CD4-positive, alpha-beta T cell treated with Interleukin-10 for 1 hour (primary cell): ENCODE data around the gene KCNE4.

Experiments used
- DNase-seq: peaks from one replicate; pipeline ENCODE4 v3.0.0-alpha.2; 2020

The KCNE4 gene

DNA sequence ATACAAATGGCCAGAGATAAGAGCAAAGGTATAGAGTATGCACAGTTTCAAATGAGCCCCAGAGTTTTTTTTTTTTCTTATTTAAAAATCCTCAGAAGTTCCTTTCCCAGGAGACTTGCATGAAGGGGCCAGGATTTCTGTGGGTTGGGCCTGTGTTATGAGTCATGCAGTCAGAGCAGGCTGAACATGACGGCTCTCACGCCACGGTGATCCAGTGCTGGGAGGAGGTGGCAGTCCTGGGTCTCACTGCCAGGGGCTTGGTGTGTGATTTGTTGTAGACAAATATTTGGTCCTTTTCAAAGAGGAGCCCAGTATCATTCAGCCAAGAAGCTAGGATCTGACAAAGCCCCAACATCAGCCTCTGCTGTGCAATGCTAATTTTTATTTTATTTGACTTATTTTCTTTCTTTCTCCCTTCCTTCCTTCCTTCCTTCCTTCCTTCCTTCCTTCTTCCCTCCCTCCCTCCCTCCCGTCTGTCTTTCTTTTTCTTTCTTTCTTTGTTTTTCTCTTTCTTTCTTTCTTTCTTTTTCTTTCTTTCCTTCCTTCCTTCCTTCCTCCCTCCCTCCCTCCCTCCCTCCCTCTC, 10.4 kb upstream of the KCNE4 start:
- DNase-seq = no peak

DNA sequence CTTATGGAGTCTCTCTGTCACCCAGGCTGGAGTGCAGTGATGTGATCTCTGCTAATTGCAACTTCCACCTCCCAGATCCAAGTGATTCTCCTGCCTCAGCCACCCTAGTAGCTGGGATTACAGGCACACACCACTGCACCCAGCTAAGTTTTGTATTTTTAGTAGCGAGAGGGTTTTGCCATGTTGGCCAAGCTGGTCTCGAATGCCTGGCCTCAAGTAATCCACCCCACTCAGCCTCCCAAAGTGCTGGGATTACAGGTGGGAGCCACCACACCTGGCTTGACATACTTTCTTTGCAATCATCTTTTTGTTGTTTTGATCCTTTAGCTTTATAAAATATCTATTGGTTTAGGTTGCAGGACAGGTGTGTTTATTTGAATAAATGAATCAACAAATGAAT, 9.7 kb upstream of the KCNE4 start:
- DNase-seq = no peak

DNA sequence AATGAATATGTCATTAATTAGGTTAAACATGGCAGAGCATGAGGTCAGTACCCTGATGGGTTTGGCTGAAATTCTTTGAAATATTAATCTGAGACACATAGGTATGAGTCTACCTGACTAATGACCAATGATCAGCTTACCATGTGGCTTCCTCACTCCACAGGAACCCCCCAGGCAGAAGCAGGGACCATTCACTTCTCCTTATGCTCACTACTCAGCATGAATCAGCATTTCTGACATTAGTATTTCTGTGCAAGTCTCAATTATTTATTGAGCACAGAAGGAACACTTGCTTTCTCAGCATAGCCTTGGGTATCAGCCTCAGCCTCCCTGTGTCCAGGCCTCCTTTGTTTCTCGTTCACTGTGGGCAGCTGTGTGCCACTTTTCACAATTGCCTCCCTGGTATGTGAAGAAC, 9.3 kb upstream of the KCNE4 start:
- DNase-seq = no peak

DNA sequence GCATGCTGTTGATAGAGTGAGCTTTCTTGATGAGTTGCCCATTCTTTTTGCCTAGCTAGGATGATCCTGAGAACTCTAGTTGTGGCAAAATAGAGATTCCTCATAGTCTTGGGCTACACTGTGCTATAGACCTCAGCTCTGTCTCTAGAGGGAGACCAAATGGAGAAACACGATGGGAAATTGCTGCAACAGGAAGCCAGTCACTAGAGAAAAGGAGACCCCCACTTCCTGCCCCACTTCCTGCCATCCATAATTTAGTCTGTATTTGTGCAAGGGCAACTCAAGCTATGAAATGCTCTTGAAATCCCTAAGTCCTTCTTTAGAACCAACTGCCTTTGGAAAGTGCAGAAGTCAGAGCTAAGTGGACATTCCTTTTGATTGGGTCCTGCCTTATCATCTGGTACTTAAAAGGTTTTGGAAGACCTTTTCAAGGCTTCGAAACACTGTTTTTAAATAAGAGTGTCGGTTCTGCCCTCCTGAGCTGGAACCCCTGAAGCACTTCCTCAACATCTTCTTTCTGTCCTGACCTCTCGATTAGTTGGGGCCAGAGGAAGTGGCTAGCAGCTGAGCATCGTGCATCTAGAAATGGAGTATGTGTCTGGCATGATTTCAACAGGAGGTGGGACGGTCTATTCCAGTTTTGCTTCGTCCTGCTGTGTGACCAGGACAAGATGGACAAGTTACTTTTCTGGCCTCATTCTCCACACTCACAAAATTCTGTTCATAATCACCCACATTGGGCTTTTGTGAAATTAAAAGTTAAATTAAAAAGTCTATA, 8.6 kb upstream of the KCNE4 start:
- no peak for DNase-seq

DNA sequence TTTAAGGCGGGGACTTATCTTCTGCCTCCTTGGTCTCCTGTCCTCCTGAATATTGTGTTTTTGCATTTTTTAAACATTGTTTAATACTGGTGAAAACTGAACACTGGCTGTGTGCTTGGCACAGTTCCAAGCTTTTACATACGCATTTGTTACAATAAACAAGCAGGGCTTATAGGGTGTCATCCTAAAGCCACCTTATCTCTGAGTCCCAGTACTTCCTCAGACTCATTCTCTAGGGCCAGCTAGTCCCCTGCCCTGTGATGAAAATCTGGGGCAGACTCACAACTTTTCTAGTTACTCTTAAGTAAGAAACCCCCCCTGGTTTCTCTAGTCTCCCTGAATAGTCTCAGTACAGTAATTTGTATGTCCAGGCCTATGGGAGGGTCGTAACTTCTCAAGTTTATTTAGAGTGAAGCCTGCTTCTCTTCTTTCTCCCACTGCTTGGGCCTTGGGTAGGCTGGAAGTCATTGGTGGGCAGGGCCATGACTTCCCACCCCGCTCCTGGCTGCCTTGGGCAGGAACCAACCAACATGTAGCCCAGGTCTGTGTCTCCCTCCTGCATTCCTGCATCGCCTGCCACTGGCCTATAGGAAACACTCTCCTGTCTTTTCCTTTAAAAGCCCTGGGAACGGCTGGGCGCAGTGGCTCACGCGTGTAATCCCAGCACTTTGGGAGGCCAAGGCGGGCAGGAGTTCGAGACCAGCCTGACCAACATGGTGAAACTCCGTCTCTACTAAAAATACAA, 7.7 kb upstream of the KCNE4 start:
- DNase-seq = no peak

DNA sequence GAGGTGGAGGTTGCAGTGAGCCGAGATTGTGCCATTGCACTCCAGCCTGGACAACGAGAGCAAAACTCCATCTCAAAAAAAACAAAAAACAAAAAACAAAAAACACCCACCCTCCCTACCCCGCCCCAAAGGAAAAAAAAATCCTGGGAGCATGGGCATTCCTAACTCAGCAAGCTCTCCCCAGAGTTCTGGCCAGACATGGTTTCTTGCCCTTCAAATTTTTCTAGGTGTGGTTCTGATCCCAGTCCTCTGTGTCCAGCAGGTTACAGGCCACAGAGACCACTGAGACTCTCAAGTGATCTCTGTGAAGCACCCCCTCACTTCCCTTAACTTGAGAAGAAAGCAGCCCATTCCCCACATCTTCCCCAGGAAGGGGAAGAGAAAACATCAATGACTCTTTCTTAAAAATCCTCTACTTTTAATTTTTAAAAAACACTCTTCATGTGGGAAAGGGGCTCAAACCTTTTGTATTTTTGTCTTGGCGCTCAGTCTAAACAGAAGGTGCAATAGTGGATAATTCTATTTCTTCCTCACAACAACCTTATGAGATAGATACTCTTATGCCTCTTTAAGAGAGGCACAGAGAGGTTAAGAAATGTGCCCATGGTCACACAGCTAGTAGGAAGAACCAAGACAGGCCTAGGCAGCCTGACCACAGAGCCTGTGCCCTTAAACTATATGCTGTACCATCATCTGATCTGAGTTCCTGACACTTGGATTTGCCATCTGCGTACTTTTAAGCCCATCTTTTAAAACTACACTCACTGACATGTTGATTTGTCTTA, 6.9 kb upstream of the KCNE4 start:
- DNase-seq = no peak

DNA sequence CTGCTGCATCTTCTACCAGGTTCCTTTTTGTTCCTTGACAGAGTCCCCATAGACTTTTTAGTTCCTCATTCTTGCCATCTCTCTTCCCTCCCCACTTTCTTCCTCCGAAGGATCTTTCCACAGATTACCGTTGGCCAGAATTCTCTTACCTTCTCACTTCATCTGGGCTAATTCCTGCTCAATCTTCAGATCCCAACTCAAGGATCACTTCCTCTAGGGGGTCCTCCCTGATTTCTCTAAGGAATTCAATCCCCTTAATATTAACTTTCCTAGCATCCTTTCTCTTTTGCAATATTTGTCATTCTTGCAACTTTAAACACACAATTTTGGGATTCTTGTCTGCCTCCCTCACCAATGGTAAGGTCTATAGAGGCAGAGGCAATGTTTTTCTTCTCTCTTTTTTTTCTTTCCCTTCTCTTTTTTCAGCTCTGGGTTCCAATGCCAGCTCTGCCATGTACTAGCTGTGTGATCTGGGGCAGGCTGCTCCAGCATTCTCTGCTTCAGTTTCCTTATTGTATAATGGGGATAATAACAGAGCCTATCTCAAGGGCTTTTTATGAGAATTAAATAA, 5.4 kb upstream of the KCNE4 start:
- no peak for DNase-seq

DNA sequence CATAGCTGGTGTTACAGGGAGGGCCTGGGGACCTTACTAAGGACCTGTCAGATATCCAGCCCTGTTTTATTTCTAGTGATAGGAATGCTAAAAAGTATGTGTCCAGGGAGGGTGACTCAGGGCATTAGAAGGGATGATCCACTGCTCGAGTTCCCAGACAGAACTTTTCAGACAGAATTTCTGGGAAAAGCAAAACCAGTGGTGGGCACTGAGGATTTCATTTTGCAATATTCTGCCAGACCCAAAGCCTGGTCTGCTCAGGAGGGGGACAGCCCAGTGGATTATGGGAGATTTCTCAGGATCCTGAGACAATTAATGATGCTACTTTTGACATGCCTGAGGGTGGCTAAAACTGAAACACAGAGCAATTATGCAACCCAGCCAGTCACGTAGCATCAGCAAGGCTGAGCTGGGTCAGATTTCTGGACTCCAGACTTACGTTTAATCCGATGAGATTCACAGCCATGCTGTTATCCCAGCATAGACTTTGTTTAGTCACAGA, 4.7 kb upstream of the KCNE4 start:
- no peak for DNase-seq

DNA sequence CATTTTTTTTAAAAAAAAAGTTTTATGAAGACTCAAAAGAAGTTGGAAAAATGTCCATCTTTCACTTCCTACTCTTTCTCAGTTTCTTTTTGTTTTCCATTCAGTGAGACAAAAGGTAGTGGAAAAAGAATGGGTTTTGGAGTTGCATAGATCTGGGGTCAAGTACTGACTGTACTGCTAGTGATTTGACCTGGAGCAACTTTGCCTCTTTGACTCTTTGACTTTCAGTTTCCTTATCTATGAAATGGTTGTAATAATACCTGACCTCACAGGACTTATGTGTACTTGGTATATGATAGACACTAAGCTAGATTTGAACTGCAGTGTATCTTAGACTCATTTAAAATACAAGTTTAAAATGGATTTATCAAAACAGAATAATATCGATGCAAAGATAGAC, 3.5 kb upstream of the KCNE4 start:
- no peak for DNase-seq

DNA sequence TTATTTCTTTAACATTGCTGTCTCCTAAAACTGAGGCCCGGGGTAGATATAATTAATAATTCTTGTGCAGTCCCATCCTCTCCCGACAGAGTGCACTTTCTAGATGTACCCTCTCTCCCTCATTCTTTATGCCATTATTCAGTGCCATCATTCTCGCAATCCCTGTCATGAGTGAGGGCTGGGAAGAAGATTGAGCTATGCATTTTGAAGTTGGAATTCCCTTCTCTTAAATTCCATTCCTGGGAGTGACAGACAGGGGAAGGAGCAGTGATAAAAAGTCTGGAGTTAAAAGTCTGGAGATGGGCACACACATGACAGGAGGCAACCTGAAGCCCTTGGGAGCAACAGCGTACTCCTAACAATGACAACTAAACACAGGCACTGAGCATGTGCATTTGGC, 2.6 kb upstream of the KCNE4 start:
- no peak for DNase-seq

DNA sequence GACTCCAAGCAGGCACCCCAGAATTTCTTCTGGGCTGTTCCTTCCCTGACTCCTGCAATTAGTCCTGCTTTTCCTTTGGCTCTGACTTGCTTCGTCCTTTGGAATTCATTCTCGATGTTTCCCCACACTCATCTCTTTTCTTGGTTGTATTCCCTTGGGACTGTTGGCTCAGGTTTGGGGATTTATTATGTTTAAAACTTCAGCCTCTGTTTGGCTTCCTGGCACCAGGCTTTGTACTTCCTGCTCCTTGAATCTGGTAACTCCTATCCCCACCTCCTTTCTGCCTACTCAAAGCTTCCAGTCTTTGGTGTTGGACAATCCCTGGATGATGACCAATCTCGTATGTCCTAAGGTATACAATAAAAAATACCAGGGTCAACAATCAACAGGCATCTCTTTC, 1.8 kb upstream of the KCNE4 start:
- no peak for DNase-seq

DNA sequence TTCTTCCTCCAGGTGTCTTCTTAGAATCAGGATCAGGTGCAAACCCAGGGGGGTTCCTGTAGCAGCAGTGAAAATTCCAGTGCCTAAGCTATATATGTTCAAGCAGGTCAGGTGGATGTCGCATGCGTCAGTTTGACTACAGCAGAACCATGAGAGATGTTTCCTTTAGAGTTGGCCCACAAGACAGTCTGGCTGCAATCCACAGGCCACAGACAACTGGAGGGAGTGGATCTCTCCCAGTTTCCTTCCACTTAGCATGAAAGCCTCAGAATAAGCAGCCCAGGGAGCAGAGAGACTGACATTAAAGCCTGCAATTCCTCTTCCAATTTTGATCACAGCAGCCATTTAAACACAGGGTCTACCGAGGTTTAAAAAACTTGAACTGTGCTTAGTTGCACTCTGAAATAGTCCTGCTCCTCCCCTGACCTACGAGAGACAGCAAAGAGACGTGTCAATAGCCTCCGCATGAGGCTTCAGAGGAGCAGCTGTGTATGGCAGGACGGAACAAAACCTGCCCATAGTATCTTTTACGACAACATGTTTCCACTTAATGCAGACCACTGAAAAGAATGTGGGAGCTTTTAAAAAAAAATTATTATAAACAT, 988 bp upstream of the KCNE4 start:
- no peak for DNase-seq

DNA sequence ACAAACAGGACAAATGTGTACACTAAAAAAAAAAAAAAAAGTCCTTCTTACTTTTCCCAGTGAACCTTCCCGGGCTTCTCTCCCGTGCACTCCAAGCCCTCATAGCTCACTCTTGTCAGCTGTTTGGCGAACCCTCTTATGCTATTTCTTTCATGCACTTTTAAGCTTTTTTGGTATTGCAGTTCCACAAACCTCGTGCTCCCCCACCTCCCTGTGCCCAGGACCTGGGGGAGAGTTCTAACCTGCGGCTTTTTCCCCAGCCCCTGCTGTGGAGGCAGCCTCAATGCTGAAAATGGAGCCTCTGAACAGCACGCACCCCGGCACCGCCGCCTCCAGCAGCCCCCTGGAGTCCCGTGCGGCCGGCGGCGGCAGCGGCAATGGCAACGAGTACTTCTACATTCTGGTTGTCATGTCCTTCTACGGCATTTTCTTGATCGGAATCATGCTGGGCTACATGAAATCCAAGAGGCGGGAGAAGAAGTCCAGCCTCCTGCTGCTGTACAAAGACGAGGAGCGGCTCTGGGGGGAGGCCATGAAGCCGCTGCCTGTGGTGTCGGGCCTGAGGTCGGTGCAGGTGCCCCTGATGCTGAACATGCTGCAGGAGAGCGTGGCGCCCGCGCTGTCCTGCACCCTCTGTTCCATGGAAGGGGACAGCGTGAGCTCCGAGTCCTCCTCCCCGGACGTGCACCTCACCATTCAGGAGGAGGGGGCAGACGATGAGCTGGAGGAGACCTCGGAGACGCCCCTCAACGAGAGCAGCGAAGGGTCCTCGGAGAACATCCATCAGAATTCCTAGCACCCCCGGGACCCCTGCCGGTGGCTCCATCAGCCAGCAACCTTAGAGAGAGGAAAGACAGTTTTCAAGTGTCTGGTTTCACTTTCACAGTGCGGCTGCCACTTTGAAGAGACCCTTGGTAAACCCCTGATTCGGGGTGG, 826 bp downstream of the KCNE4 start:
- no peak for DNase-seq

DNA sequence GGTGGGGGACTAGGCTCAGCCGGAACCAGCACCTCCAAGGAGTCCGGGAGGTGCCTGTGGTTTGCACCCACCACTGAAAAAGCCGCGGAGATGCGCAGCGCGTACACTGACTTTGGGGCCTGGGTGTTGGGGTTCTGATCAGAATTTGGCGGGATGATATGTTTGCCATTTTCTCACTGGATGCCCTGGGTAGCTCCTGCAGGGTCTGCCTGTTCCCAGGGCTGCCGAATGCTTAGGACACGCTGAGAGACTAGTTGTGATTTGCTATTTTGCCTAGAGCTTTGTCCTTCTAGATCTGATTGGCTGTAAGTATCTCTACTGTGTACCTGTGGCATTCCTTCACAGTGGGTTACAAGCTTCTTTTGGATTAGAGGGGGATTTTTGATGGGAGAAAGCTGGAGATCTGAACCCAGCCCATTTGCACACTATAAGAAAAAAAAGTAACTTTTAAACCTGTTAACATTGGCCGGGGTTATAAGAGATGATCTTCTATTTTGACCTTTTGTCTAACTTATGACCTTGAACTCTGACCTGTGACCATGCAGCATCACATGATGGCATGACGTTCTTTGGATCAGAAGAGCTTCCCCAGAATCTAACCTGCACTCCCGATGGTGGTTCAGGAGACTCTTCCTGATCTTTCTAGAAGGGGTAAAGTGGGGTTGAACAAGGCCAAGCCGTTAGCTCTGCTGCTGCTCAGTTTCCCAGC, 1.6 kb downstream of the KCNE4 start:
- DNase-seq = no peak

DNA sequence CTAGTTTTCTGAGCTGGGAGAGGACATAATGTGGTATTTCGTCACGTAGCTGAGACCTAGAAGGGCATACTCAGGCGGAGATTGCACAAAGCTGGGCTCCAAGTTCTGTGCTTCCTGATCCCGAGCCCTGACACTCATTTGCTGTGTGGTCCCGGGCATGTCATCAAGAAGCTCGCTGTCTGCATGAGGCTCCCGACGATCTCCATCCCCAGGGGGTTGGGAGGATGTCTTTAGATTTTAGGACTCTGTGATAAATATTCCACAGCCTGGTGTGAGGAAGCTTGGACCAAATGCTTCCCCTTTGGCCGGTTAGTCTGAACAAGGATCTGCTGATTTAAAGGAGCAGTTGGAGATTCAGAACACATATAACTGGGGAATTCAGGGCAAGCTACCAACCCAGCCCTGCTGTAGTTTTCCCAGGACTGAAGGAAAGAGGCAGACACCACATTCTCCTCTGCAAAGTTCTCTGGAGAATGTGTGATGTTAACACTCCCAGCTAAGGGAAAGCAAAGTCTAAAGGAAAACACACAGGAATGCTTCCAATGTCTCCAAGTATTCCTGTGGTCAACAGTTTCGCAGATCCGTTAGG, 2.3 kb downstream of the KCNE4 start:
- no peak for DNase-seq

DNA sequence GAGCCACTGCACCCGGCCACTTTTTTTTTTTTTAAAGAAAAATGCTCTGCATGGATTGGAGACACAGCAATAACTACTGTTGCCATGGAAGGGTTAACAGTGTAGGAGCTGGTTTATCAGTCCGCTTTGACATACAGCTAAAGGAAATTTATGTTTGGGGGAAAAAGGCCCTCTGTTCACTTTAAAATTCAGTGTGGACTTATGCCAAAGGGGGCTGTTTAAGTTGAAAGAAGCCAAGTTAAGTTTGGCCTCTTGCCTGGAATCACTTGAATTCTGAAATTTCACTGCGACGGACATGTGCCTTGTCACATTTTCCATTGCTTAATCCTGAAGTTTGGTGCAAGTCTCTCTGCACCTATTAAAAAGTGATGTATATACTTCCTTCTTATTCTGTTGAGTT, 3.1 kb downstream of the KCNE4 start:
- DNase-seq = no peak

DNA sequence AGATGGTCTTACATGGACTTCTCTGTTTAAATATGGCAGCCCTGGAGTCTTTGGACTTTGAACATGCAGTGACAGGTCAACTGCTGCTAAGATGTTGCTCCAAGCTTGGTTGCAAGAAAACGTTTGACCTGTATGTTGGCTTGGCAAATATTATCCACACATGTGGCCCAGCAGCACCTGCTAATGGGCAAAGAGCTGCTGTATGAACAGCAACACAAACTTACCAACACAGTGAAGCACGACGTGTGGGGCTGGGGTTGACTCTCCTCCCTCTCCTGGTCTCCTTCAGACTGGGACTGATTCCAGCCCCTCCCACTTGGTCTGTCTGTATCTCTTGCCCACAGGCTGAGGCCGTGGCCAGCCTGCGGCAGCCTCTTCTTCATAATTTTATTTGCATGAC, 3.8 kb downstream of the KCNE4 start:
- DNase-seq = no peak

DNA sequence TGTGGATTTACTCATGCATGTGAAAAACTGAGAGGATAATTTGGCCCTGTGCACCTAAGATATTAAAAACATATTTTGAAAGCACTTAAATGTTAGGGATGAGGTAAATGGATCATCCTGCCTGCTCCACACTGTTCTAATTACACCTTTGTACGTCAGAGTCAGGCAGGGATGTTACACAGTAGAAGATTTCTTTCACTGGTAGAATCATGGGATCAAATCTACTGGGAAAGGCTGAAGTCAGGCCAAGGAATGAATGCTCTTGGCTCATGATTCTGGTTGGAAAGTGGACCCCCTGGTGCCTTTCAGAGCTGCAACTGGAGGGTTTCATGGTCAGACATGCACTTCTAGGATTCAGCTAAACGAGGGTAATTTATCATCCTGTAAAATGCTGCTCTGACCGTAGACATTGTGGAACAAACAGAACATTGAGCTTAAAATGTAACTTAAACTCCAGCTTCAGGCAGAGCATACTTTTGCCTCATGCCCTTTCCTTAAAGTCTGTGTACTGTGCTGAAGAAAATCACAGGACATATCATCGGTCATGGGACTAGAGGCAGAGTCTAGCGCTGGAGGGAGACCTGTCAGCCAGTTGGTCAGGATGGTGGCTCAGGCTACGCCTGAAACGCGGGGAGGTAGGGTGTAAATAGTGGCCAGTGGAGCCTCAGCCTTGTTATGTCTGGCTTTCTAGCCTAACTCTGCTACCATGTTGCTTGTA, 4.9 kb downstream of the KCNE4 start:
- DNase-seq = no peak

DNA sequence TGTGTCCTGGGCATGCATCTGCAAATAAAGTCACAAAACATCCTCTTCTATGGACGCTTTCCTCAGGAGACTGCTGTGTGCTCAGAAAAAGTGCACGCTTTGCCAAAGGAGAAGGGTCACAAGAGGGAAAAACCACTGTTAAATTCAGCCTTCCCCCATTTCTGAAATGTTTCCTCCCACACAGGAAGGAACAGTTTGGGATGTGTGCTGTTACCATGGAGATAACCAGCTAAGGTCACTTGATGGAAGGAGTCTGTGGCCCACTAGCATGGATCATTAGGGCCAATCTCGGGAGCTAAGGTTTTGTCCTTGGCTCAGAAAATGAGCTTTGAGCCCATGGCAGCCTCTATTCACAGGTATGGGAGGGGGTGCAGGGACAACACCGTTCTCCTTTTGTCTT, 5.6 kb downstream of the KCNE4 start:
- no peak for DNase-seq
